ENCODE data around the gene TATDN3.

- TF ChIP-seq CTCF (IDR thresholded peaks at IDR 0.05): no peak
- TF ChIP-seq POLR2A (IDR thresholded peaks at IDR 0.05): no peak
Measured at GRCh38 chr1:212752934-212753497, 38.7 kb upstream of the TATDN3 start.
